ENCODE measurements around the gene ARHGAP29.

DNA sequence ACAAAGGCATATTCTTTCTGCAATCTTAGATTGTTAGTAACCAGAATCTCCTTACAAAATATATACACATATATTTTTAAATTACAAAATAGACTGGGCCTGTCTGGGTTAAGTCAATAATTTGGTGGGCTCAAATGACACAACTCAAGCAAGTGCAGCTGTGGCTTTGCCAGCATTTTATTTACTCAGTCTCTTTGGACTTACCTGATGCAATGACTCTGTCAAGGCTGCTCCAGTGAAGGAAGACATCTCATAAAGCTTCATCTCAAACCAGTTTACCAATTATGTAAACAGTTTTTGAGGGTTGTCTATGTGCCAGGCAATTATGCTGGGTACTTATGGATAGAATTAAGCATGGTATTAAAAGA is 93.6 kb downstream of the ARHGAP29 start:
- TF ChIP-seq, protein P1, sequence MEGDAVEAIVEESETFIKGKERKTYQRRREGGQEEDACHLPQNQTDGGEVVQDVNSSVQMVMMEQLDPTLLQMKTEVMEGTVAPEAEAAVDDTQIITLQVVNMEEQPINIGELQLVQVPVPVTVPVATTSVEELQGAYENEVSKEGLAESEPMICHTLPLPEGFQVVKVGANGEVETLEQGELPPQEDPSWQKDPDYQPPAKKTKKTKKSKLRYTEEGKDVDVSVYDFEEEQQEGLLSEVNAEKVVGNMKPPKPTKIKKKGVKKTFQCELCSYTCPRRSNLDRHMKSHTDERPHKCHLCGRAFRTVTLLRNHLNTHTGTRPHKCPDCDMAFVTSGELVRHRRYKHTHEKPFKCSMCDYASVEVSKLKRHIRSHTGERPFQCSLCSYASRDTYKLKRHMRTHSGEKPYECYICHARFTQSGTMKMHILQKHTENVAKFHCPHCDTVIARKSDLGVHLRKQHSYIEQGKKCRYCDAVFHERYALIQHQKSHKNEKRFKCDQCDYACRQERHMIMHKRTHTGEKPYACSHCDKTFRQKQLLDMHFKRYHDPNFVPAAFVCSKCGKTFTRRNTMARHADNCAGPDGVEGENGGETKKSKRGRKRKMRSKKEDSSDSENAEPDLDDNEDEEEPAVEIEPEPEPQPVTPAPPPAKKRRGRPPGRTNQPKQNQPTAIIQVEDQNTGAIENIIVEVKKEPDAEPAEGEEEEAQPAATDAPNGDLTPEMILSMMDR (IDR thresholded peaks at IDR 0.05) = no peak
- TF ChIP-seq POLR2A (IDR thresholded peaks at IDR 0.05) = no peak
- TF ChIP-seq EP300 (IDR thresholded peaks at IDR 0.05; ENCODE audit: low read depth) = no peak
